Thymus (tissue), 11 donors: ENCODE measurements around the gene CCZ1B. TPM values are rescaled to one million over a fixed set of nuclear protein-coding genes. Genes with fewer than 3 reads are reported as not detected.
"Not testable (repeated sequence)": the region's sequence is repeated elsewhere in the genome, so short reads cannot be mapped to it uniquely, and the experiment has no call there.

Experiments used
- DNase-seq, 9 donors: peaks; one replicate each; pipeline ENCODE4 v3.0.0-alpha.2; 2013; ENCODE audit warnings: low spot score in 9 of 9, low read depth in 6 of 9, missing footprints in 1 of 9
- H3K27ac ChIP-seq, 2 donors: one replicate each; pipeline ENCODE4 v1.5.1; 2013; ENCODE audit warnings: control low read depth in 1 of 2, low read depth in 1 of 2, low read length in 1 of 2, mild to moderate bottlenecking in 1 of 2, moderate library complexity in 1 of 2
- H3K27me3 ChIP-seq, 2 donors: one replicate each; pipeline ENCODE4 v1.5.1; 2013; ENCODE audit warnings: low read length in 1 of 2; ENCODE audit not compliant: control insufficient read depth in 2 of 2, insufficient read depth in 1 of 2
- H3K36me3 ChIP-seq, 2 donors: one replicate each; pipeline ENCODE4 v1.5.1; 2013; ENCODE audit warnings: low read length in 1 of 2, mild to moderate bottlenecking in 1 of 2, moderate library complexity in 1 of 2; ENCODE audit not compliant: control insufficient read depth in 2 of 2, insufficient read depth in 2 of 2
- H3K4me1 ChIP-seq, 2 donors: one replicate each; pipeline ENCODE4 v1.5.1; 2013; ENCODE audit warnings: low read length in 2 of 2; ENCODE audit not compliant: control insufficient read depth in 2 of 2, insufficient read depth in 2 of 2
- H3K4me3 ChIP-seq, 2 donors: one replicate each; pipeline ENCODE4 v1.5.1; 2013; ENCODE audit warnings: low read length in 2 of 2, control low read depth in 1 of 2, mild to moderate bottlenecking in 1 of 2
- H3K9me3 ChIP-seq, 2 donors: one replicate each; pipeline ENCODE4 v1.5.1; 2013; ENCODE audit warnings: low read length in 1 of 2, mild to moderate bottlenecking in 1 of 2; ENCODE audit not compliant: control insufficient read depth in 2 of 2, insufficient read depth in 1 of 2
- WGBS: extraction: QIAGEN DNeasy Blood & Tissue Kit; methylation state at CpG from one replicate; pipeline ENCODE4 v1.1.7; 2013; 5-methylcytosine and 5-hydroxymethylcytosine counted together
- polyA plus RNA-seq: library from polyadenylated mRNA; stranded (reverse); fragments of 200-250 nt; gene quantifications from one replicate; pipeline ENCODE4 v1.2.3, GENCODE V29; 2013
- total RNA-seq: library from RNA; stranded (reverse); fragments of 120-200 nt; gene quantifications from one replicate; pipeline ENCODE4 v1.2.4, GENCODE V29; 2013
- donor health status: healthy.

Gene CCZ1B
- total and polyA plus RNA-seq, 2 donors = 62.4 to 132 TPM

DNA sequence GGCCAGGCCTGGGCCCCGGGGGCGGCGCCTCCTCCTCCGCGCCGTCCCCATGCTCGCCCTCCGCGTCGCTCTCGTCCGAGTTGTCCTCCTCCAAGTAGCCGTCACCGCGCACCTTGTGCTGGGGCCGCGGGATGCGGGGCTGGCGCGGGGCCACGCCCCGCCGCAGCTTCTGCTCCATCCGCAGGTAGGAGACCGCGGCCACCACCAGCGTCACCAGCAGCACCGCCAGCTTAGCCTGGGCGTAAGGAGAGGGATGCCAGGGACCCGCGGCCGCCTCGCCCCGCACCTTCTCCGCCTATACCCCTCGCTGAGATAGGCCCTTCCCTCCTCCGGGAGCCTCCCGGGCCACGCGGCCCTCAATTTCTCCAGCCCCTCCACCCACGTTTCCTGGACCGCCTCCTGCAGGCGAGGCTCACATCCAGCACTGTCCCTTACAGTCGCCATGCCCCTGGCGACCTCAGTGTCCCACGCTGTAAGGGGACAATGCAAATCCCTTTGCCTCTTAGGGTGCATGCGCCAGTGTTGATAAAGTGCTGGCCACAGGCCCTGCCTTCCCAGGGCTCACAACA is 29.6 kb upstream of the CCZ1B start:
- not testable (repeated sequence) for H3K4me1 ChIP-seq, H3K36me3 ChIP-seq, DNase-seq, H3K27ac ChIP-seq, H3K9me3 ChIP-seq
- H3K27me3 ChIP-seq = peaks cover 0 to 32% of the 10 kb centered on the region in 2 donors
- peak overlapping the region in 1 of 2 donors; percentile 38 for H3K4me3 ChIP-seq
- 8% methylated on average over 47 of the region's 47 CpGs for WGBS

- WGBS = 1% methylated on average over 58 of the region's 71 CpGs
- H3K27ac ChIP-seq, DNase-seq, H3K9me3 ChIP-seq, H3K4me1 ChIP-seq, H3K36me3 ChIP-seq: not testable (repeated sequence)
- peaks cover 0 to 32% of the 10 kb centered on the region in 2 donors for H3K27me3 ChIP-seq
- peak overlapping the region; percentile 8 to 38 for H3K4me3 ChIP-seq
These were observed 28.9 kb upstream of the CCZ1B start for GRCh38 chr7:6854747-6855562.

DNA sequence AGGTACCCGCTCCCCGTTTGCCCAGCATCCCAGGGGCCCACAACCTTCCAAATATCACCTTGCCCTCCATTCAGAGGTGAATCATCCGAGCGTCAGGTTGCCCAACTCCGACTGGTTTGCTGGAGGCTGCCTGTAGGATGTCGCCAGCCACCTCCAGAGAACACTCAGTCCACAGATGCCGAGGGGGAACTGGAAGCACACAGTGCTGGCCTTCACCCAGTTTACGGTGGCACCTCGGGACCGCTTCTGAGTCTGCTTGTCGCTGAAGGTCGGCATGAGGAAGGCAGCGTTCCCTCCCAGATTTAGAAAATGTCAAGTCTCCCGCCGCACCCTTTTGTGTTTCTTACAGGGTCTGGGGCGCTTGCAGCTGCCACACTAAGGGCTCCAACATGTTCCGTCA is 27.6 kb upstream of the CCZ1B start:
- H3K36me3 ChIP-seq, DNase-seq, H3K27ac ChIP-seq, H3K4me1 ChIP-seq, H3K9me3 ChIP-seq, H3K4me3 ChIP-seq: not testable (repeated sequence)
- H3K27me3 ChIP-seq = peaks cover 0 to 32% of the 10 kb centered on the region in 2 donors
- 91% methylated on average over 17 of the region's 17 CpGs for WGBS

DNA sequence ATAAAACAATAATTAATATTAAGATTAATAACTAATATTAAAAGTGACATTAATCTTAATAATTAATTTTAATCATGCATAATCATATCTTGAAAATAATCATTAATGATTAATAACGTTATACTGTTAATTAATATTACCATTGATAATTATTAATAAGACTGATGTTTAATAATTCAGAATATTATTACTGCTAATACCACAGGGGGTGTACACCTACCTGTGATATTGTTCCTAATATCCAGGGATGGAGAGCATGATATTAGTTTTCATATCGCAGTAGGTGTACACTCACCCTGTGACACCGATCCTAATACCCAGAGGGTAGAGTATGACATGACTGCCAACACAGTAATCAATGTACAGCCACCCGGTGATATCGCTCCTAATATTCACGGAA is 23.1 kb upstream of the CCZ1B start:
- H3K27me3 ChIP-seq, DNase-seq, H3K27ac ChIP-seq, H3K4me1 ChIP-seq, H3K36me3 ChIP-seq, H3K9me3 ChIP-seq, H3K4me3 ChIP-seq: not testable (repeated sequence)
- WGBS = 97% methylated on average over 6 of the region's 6 CpGs

- not testable (repeated sequence) for H3K27ac ChIP-seq, H3K27me3 ChIP-seq, DNase-seq, H3K4me3 ChIP-seq, H3K9me3 ChIP-seq, H3K36me3 ChIP-seq, H3K4me1 ChIP-seq
- 93% methylated on average over 18 of the region's 18 CpGs for WGBS
These were observed 21.7 kb upstream of the CCZ1B start for GRCh38 chr7:6847751-6848150.

DNA sequence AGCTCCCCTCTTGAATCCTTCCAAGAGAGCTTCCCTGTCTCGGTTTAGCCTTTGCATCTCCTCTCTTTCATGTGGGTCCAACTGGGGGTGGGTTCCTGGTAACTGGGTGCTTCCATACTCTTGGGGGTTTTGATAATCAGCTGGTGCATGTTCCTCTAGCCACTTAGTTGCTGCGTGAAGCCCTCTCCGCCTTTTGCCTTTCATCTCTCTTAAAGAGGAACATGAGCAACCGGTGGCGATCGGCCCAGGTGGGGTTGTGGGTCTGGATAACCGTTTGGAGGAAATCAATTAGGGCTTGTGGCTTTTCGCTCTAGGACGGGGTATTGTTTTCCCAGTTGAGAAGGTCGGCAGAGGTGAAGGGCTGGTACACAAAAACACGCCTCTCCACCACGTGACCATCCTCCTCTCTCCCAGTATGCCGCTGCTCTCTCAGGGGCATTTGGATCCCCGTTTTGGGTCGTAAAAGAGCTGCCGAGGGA is 19.9 kb upstream of the CCZ1B start:
- not testable (repeated sequence) for H3K4me1 ChIP-seq, H3K36me3 ChIP-seq, H3K27me3 ChIP-seq, H3K4me3 ChIP-seq, H3K27ac ChIP-seq, H3K9me3 ChIP-seq
- peak in 1 of 9 donors; percentile 25 for DNase-seq
- WGBS = 6% methylated on average over 16 of the region's 16 CpGs

DNA sequence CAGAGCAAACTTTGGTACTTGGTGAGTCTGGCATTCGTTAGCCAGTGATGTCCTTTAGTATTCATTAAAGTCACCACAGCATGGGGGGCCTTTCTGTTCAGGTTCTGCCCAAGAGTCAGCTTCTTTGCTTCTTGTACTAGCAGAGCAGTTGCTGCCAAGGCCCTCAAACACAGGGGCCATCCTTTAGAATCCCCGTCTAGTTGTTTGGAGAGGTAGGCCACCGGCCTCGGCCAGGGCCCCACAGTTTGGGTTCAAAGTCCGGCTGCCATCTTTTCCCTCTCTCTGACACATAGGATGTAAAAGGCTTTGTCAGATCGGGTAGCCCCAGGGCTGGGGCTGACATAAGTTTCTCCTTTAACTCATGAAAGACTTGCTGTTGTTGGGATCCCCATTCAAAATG is 17.6 kb upstream of the CCZ1B start:
- not testable (repeated sequence) for H3K36me3 ChIP-seq, H3K9me3 ChIP-seq, H3K27ac ChIP-seq, H3K27me3 ChIP-seq, DNase-seq, H3K4me1 ChIP-seq, H3K4me3 ChIP-seq
- 94% methylated on average over 6 of the region's 6 CpGs for WGBS

GRCh38 chr7:6843092-6843491 is 17.0 kb upstream of the CCZ1B start:
- not testable (repeated sequence) for H3K4me3 ChIP-seq, H3K27me3 ChIP-seq, H3K27ac ChIP-seq, H3K4me1 ChIP-seq, H3K36me3 ChIP-seq, DNase-seq, H3K9me3 ChIP-seq
- 67% methylated on average over 5 of the region's 5 CpGs for WGBS

DNA sequence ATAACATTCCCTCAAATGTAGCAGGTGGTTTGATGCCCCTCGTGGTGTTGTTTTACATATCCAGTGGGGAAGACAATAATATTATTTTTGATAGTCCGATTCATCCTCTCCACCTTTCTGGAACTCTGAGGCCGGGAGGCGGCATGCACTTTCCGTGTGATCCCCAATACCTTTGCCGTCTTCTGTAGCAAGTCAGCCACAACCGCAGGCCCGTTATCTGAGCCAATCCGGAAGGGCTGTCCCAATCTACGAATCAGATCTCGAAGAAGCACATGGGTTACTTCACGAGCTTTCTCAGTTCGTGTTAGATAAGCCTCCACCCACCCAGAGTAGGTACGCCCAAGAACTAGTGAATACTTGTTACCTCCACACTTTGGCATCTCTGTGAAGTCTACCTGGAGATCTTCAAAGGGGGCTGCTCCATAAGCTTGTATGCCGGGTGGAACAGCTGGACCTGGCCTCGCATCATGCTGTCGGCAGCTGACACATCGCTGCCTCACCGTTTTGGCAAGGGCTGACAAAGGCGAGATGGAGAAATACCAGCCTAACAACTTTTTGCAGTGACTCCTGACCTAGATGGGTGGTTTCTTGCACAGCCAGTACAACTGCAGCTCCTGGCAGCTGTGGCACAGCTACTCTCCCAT is 16.3 kb upstream of the CCZ1B start:
- H3K4me1 ChIP-seq, H3K9me3 ChIP-seq, DNase-seq, H3K27me3 ChIP-seq, H3K27ac ChIP-seq, H3K36me3 ChIP-seq, H3K4me3 ChIP-seq: not testable (repeated sequence)
- WGBS = 85% methylated on average over 20 of the region's 20 CpGs
